ENCODE measurements around the gene SLC2A5.

The SLC2A5 gene

DNA sequence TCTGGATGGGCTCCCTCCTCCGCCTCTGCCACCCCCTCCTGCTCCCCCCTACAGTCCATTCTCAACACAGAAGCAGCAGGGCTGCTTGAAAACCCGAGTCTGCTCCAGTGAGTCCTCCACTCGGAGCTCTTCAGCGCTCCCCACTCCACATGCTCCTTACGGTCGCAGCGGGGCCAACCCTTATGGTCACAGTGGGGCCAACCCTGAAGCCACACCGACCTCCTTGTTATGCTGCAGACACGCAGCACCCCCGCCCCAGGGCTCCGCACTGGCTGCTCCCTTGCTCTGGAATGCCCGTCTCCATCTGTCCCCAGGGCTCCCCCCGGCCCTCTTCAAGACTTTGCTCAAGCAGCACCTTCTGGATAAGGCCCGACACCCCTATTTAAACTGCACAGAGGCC lies 36.9 kb upstream of the SLC2A5 start:
- TF ChIP-seq TEAD4 (IDR thresholded peaks at IDR 0.05) (no peak), YY1 (IDR thresholded peaks at IDR 0.05; ENCODE audit: low read depth) (no peak), NFIC (IDR thresholded peaks at IDR 0.05) (no peak), RAD21 (IDR thresholded peaks at IDR 0.05; ENCODE audit: low read depth) (no peak), TCF12 (IDR thresholded peaks at IDR 0.05; ENCODE audit: low read depth) (no peak), FOXM1 (IDR thresholded peaks at IDR 0.05; ENCODE audit: borderline replicate concordance, low read depth) (no peak), CEBPB (IDR thresholded peaks at IDR 0.05) (no peak)
- TF ChIP-seq, protein P1, sequence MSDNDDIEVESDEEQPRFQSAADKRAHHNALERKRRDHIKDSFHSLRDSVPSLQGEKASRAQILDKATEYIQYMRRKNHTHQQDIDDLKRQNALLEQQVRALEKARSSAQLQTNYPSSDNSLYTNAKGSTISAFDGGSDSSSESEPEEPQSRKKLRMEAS (IDR thresholded peaks at IDR 0.05), result no peak
- TF ChIP-seq, protein P2, sequence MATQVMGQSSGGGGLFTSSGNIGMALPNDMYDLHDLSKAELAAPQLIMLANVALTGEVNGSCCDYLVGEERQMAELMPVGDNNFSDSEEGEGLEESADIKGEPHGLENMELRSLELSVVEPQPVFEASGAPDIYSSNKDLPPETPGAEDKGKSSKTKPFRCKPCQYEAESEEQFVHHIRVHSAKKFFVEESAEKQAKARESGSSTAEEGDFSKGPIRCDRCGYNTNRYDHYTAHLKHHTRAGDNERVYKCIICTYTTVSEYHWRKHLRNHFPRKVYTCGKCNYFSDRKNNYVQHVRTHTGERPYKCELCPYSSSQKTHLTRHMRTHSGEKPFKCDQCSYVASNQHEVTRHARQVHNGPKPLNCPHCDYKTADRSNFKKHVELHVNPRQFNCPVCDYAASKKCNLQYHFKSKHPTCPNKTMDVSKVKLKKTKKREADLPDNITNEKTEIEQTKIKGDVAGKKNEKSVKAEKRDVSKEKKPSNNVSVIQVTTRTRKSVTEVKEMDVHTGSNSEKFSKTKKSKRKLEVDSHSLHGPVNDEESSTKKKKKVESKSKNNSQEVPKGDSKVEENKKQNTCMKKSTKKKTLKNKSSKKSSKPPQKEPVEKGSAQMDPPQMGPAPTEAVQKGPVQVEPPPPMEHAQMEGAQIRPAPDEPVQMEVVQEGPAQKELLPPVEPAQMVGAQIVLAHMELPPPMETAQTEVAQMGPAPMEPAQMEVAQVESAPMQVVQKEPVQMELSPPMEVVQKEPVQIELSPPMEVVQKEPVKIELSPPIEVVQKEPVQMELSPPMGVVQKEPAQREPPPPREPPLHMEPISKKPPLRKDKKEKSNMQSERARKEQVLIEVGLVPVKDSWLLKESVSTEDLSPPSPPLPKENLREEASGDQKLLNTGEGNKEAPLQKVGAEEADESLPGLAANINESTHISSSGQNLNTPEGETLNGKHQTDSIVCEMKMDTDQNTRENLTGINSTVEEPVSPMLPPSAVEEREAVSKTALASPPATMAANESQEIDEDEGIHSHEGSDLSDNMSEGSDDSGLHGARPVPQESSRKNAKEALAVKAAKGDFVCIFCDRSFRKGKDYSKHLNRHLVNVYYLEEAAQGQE (IDR thresholded peaks at IDR 0.05; ENCODE audit: low read depth), result no peak

DNA sequence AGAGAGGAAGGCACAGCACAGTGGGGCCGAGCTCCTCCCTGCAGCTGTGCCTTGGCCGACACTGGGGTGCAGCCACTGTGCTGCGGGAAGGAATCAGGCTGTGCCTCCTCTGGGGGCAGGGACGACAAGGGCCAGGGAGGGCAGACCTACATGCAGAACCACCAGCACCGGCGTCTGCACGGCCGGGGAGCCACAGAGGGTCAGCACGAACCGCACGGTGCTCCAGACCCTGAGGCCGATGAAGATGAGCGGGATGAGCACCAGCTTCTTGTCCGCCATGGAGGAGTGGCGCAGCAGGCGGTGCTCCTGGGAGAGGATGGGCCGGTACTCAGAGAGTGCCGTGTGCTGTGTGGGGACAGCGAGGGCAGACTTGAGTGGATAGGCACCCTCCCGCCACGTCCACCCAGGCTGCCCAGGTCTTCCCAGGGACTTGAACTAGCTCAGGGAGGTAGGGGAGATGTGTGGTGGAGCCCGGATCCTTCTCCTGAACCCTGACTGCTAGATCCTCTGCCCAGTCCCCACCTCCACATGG lies 36.0 kb upstream of the SLC2A5 start:
- TF ChIP-seq TCF12 (IDR thresholded peaks at IDR 0.05; ENCODE audit: low read depth) (no peak), EP300 (IDR thresholded peaks at IDR 0.05; ENCODE audit: borderline replicate concordance) (no peak), CEBPB (IDR thresholded peaks at IDR 0.05) (no peak), TAF1 (IDR thresholded peaks at IDR 0.05; ENCODE audit: low read depth) (no peak), FOXM1 (IDR thresholded peaks at IDR 0.05; ENCODE audit: borderline replicate concordance, low read depth) (no peak), YY1 (IDR thresholded peaks at IDR 0.05; ENCODE audit: low read depth) (no peak), TEAD4 (IDR thresholded peaks at IDR 0.05) (no peak), NFIC (IDR thresholded peaks at IDR 0.05) (no peak), CREB1 (IDR thresholded peaks at IDR 0.05; ENCODE audit: low read depth) (no peak), EGR1 (IDR thresholded peaks at IDR 0.05) (no peak), RAD21 (IDR thresholded peaks at IDR 0.05; ENCODE audit: low read depth) (no peak), ZBTB7A (IDR thresholded peaks at IDR 0.05; ENCODE audit: low read depth) (no peak)
- TF ChIP-seq, protein P1 (IDR thresholded peaks at IDR 0.05), result no peak
- TF ChIP-seq, protein P3, sequence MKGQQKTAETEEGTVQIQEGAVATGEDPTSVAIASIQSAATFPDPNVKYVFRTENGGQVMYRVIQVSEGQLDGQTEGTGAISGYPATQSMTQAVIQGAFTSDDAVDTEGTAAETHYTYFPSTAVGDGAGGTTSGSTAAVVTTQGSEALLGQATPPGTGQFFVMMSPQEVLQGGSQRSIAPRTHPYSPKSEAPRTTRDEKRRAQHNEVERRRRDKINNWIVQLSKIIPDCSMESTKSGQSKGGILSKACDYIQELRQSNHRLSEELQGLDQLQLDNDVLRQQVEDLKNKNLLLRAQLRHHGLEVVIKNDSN (IDR thresholded peaks at IDR 0.05), result no peak
- TF ChIP-seq, protein P2 (IDR thresholded peaks at IDR 0.05; ENCODE audit: low read depth), result no peak

DNA sequence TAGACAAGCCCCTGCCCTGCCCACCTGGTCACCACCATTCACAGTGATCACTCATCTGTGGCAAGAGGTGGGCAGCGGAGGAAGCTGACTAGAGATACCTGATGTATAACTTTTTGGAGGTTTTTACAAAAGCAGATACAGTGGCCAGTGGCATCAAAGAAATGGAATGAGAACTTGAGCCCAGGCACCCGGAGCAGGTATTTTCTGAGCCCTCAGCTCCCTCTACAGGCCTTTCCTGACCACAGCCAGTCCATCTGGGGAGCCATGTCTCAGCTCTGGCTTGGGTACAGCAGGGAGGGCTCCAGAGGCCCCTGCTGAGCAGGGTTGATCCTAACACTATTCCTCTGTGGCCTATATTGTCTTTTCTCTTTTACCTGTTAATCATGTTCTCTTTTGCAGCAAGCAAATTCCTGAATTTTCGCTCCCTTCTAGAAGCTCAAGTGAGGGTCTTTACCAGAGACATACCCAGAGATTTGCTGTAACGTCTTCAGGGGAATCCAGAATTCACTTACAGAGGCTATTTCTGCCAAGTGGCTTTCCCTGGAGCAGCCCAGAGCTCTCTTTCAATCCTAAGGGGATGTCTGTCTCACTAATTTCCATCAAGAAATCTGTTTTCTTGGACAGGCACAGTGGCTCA lies 32.2 kb upstream of the SLC2A5 start:
- TF ChIP-seq TEAD4 (IDR thresholded peaks at IDR 0.05) (no peak), RAD21 (IDR thresholded peaks at IDR 0.05; ENCODE audit: low read depth) (peak; percentile 68)

DNA sequence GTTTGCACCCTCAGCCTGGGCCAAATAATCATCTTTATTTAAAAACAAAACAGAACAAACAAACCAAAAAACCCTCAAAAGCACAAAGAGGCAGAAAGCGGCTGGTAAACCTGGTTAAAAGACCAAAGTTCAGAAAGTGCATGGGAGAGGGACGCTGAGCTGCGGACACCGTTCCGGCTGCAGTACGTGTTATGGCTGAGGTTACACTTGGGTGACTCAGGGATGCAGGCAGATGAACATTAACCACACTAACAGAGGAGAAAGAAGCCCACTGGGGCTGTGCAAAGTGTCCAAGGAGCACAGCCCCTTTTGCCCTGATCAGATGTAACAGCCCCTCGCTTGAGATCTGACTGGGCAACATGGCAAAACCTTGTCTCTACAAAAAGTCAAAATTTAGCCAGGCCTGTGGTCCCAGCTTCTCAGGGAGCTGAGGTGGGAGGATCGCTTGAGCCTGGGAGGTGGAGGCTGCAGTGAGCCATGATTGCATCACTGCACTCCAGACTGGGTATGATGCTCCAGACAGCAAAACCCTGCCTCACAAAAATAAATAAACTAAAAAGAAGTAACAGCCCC lies 31.1 kb upstream of the SLC2A5 start:
- TF ChIP-seq CEBPB (IDR thresholded peaks at IDR 0.05), result no peak
- TF ChIP-seq FOXM1 (IDR thresholded peaks at IDR 0.05; ENCODE audit: borderline replicate concordance, low read depth), result no peak
- TF ChIP-seq NFIC (IDR thresholded peaks at IDR 0.05), result no peak
- no peak for TF ChIP-seq TAF1 (IDR thresholded peaks at IDR 0.05; ENCODE audit: low read depth)
- TF ChIP-seq, protein P3 (IDR thresholded peaks at IDR 0.05), result no peak
- no peak for TF ChIP-seq EP300 (IDR thresholded peaks at IDR 0.05; ENCODE audit: borderline replicate concordance)
- no peak for TF ChIP-seq TEAD4 (IDR thresholded peaks at IDR 0.05)
- TF ChIP-seq, protein P2 (IDR thresholded peaks at IDR 0.05; ENCODE audit: low read depth), result no peak
- TF ChIP-seq, protein P1 (IDR thresholded peaks at IDR 0.05), result no peak
- no peak for TF ChIP-seq CREB1 (IDR thresholded peaks at IDR 0.05; ENCODE audit: low read depth)
- no peak for TF ChIP-seq EGR1 (IDR thresholded peaks at IDR 0.05)
- no peak for TF ChIP-seq TCF12 (IDR thresholded peaks at IDR 0.05; ENCODE audit: low read depth)
- TF ChIP-seq ZBTB7A (IDR thresholded peaks at IDR 0.05; ENCODE audit: low read depth), result no peak
- TF ChIP-seq YY1 (IDR thresholded peaks at IDR 0.05; ENCODE audit: low read depth), result no peak
- TF ChIP-seq RAD21 (IDR thresholded peaks at IDR 0.05; ENCODE audit: low read depth), result no peak

All from Ishikawa (cell line).